Tibial artery (tissue), 4 donors: ENCODE results near the gene CYCS.

ENCODE experiments used
- DNase-seq, 2 donors: peaks; one replicate each; pipeline ENCODE4 v3.0.0-alpha.2; 2019
- H3K27ac ChIP-seq, 2 donors: fragments of 200-600 bp; sonication (generic) in 1 of 2; 1 replicate in 1 of 2; 2 replicates in 1 of 2; pipeline ENCODE4 v1.5.1; 2018 to 2019; ENCODE audit warnings: mild to moderate bottlenecking in 1 of 2
- H3K27me3 ChIP-seq, 2 donors: fragments of 200-600 bp; sonication (generic) in 1 of 2; one replicate each; pipeline versions ENCODE4 v1.5.1 to v1.6.0; 2016 to 2019
- H3K36me3 ChIP-seq, 3 donors: fragments of 200-600 bp; sonication (generic) in 2 of 3; one replicate each; pipeline ENCODE4 v1.5.1; 2016 to 2019; ENCODE audit warnings: mild to moderate bottlenecking in 2 of 3
- H3K4me1 ChIP-seq, 4 donors: fragments of 200-600 bp; sonication (generic) in 2 of 4; 1 replicate in 3 of 4; 2 replicates in 1 of 4; pipeline ENCODE4 v1.5.1; 2016 to 2019
- H3K4me3 ChIP-seq, 2 donors: fragments of 200-600 bp; sonication (generic) in 1 of 2; 1 replicate in 1 of 2; 2 replicates in 1 of 2; pipeline ENCODE4 v1.5.1; 2018 to 2019; ENCODE audit warnings: mild to moderate bottlenecking in 2 of 2
- H3K9me3 ChIP-seq, 3 donors: fragments of 200-600 bp; sonication (generic) in 1 of 3; one replicate each; pipeline ENCODE4 v1.5.1; 2016 to 2019
- intact Hi-C: fragments of 100-400 bp; cut with DNase I; formaldehyde crosslinking; loops from one replicate; pipeline ENCODE4 v1.15.0; 2023; ENCODE audit warnings: low total_unique reads
- TF ChIP-seq, protein P1 (sequence below), 2 experiments: fragments of 200-600 bp in 1 of 2; fragments of 450-650 bp in 1 of 2; IDR thresholded peaks; one replicate each; pipeline ENCODE4 v1.5.1; 2017 to 2019; ENCODE audit warnings: antibody characterized with exemption in 2 of 2, mild to moderate bottlenecking in 1 of 2, moderate library complexity in 1 of 2

CYCS gene

DNA sequence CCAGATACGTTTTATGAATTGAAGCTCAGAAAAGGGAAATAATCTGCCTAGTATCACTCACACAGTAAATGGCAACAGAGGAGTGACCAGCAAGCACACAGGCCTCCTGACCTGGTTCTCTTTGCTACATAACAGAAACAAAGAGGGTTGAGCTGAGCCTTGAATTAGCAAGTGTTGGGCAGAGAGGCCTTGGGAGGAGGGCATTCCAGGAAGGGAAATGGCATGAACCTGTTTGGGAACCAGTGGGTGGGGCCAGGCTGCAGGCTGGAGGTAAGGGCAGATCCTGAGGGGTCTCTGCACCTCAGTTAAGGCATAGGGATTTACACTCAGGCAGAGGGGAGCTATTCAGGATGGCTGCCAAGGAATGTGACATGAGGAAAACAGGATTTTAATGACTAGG, 24.8 kb upstream of the CYCS start:
- TF ChIP-seq, protein P1, sequence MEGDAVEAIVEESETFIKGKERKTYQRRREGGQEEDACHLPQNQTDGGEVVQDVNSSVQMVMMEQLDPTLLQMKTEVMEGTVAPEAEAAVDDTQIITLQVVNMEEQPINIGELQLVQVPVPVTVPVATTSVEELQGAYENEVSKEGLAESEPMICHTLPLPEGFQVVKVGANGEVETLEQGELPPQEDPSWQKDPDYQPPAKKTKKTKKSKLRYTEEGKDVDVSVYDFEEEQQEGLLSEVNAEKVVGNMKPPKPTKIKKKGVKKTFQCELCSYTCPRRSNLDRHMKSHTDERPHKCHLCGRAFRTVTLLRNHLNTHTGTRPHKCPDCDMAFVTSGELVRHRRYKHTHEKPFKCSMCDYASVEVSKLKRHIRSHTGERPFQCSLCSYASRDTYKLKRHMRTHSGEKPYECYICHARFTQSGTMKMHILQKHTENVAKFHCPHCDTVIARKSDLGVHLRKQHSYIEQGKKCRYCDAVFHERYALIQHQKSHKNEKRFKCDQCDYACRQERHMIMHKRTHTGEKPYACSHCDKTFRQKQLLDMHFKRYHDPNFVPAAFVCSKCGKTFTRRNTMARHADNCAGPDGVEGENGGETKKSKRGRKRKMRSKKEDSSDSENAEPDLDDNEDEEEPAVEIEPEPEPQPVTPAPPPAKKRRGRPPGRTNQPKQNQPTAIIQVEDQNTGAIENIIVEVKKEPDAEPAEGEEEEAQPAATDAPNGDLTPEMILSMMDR (IDR thresholded peaks at IDR 0.05), result no peak
- Histone ChIP-seq H3K27me3 (no peaks in the 10 kb centered on the region), H3K9me3 (no peaks in the 10 kb centered on the region), H3K27ac (no peak overlapping the region), H3K36me3 (peaks cover 21 to 43% (median 36%) of the 10 kb centered on the region in 3 donors), H3K4me3 (no peak overlapping the region), H3K4me1 (no peaks in the 10 kb centered on the region)
- no peak for DNase-seq
- intact Hi-C loops, result no loop called here

DNA sequence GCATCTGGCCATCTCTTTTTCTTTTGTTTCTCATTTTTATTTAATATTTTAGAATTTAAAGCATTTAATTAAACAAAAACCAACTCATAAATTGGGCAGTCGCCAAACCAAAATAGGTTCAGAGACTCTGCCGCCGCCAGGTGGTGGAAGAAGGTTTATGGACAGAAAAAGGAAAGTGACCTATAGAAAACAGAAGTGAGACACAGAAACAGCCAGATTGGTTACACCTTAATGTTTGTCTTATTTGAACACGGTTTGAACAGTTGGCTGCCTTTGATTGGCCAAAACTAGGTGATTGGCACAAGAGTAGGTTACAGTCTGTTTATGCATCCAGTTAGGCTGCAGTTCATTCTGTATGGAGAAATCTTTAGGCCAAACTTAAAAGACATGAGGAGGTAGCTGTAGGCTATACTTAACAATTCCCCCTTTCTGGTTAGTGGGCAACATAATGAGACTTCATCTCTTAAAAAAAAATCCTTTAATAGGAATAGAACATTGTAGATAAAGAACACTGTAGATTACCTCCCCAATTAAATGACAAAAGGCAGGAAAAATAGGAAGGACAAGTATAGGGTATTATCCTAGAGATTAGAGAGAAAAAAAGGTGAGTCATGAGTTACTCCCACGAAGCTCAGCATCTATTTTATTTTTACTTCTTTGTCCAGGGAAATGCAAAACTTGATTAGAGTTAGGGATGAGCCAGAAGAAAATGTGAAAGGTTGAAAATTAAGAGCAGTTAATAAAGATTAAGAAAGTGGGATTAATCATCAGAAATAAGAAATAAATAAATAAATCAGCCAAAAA, 23.9 kb upstream of the CYCS start:
- no peaks in the 10 kb centered on the region for H3K9me3 ChIP-seq
- intact Hi-C loops, result no loop called here

DNA sequence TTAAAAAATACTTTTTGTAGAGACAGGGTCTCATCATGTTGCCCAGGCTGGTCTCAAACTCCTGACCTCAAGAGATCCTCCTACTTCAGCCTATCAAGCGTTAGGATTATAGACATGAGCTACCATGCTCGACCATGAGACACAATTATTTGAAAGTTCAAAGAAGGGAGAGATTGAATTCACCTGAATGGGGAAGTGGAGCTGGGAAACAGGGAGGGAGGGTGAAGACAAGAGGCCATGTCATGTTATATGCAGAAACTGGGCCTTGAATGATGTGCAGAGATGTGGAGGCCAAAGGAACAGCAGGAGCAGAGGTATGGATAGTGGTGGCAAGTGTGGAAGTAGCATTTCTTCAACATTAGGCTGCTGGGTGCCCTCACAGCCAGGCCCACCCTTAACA, 18.7 kb upstream of the CYCS start:
- Histone ChIP-seq H3K9me3 (no peaks in the 10 kb centered on the region), H3K4me3 (no peak overlapping the region), H3K4me1 (no peaks in the 10 kb centered on the region), H3K27ac (no peak overlapping the region), H3K36me3 (peaks cover 7 to 11% (median 8%) of the 10 kb centered on the region in 3 donors), H3K27me3 (no peaks in the 10 kb centered on the region)
- DNase-seq, result no peak
- intact Hi-C loops, result no loop called here
- TF ChIP-seq, protein P1 (IDR thresholded peaks at IDR 0.05), result no peak

More for the DNA sequence above, 23.9 kb upstream of the CYCS start:
- Histone ChIP-seq H3K4me3 (no peak overlapping the region), H3K27ac (no peak overlapping the region), H3K27me3 (no peaks in the 10 kb centered on the region), H3K4me1 (no peaks in the 10 kb centered on the region), H3K36me3 (peaks cover 14 to 34% (median 27%) of the 10 kb centered on the region in 3 donors)
- TF ChIP-seq, protein P1 (IDR thresholded peaks at IDR 0.05), result no peak
- no peak for DNase-seq

DNA sequence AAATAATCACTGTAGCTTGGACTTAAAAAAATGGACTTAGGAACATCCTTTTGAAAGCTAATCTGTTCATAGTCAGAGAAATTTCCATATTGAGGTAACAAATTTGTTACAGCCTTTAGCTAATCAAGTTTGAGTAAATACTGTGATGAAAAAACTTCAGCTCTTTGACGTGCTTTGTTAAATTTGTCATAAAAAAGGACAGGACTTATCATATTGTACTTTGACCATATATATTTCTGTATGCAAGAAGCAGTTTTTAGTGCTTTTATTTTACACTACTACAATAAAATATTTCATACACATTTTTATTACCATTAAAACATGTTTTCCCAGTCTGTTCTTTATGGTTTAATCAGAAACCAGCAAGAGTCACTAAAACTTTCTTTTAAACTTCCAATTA, 14.5 kb upstream of the CYCS start:
- no peak overlapping the region for H3K4me3 ChIP-seq
- intact Hi-C loops, result no loop called here
- no peak for DNase-seq

DNA sequence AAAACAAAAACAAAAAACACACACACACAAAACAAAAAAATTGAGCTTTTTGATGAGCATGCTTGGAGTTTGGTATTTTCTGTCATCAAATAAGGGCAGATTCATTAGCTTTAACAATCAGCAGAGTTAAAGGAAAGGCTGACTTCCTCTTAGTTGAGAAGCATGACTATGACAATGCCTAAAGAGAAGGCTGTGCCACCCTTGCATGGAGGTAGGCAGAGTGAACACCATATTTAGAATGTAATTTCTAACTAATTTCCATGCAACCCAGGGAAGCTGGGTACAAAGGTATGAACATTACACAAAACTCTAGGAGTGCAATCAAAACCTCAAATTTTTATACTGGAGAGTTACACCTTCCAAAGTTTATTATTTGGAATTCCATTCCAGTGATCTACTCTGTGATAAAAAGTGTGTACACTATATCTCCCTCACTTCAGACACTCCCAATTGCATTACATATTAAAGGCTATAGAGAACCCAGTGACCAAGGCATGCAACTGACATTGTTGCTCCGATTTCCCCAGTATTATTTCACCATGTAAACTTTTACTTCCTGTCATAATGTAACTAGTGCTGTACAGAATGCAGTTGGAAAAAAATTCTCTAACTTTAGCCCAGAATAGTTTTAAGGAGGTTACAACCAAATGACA, 9.4 kb upstream of the CYCS start:
- Histone ChIP-seq H3K4me3 (no peak overlapping the region), H3K27me3 (no peaks in the 10 kb centered on the region), H3K4me1 (no peaks in the 10 kb centered on the region), H3K9me3 (no peaks in the 10 kb centered on the region), H3K36me3 (peaks cover 0 to 6% (median 0%) of the 10 kb centered on the region in 3 donors), H3K27ac (no peak overlapping the region)
- DNase-seq, result no peak
- intact Hi-C loops, result no loop called here
- TF ChIP-seq, protein P1 (IDR thresholded peaks at IDR 0.05), result no peak

More for the DNA sequence above, 14.5 kb upstream of the CYCS start:
- no peaks in the 10 kb centered on the region for H3K4me1 ChIP-seq
- TF ChIP-seq, protein P1 (IDR thresholded peaks at IDR 0.05), result no peak
- H3K27ac ChIP-seq, result no peak overlapping the region
- H3K36me3 ChIP-seq, result peaks cover 6 to 8% (median 7%) of the 10 kb centered on the region in 3 donors
- no peaks in the 10 kb centered on the region for H3K27me3 ChIP-seq
- no peaks in the 10 kb centered on the region for H3K9me3 ChIP-seq
